Activated naive CD8-positive, alpha-beta T cell (primary cell): ENCODE measurements around the gene SCUBE2.

Source experiments
- H3K27ac Mint-ChIP-seq: one replicate; pipeline ENCODE4 v1.8.0; 2021; ENCODE audit warnings: mixed read lengths
- H3K27me3 Mint-ChIP-seq: one replicate; pipeline ENCODE4 v1.8.0; 2021; ENCODE audit warnings: mixed read lengths
- H3K36me3 Mint-ChIP-seq: one replicate; pipeline ENCODE4 v1.8.0; 2021; ENCODE audit warnings: mixed read lengths
- H3K4me1 Mint-ChIP-seq: one replicate; pipeline ENCODE4 v1.8.0; 2021; ENCODE audit warnings: low read depth, mixed read lengths
- H3K4me3 Mint-ChIP-seq: one replicate; pipeline ENCODE4 v1.8.0; 2021; ENCODE audit warnings: mild to moderate bottlenecking, mixed read lengths
- H3K9me3 Mint-ChIP-seq: one replicate; pipeline ENCODE4 v1.8.0; 2021; ENCODE audit warnings: low read depth, mixed read lengths

Gene SCUBE2

GRCh38 chr11:8971196-8971923 lies 120.0 kb downstream of the SCUBE2 start:
- H3K27ac Mint-ChIP-seq, result no peak overlapping the region
- H3K36me3 Mint-ChIP-seq, result peaks cover 3% of the 10 kb centered on the region
- H3K9me3 Mint-ChIP-seq, result no peaks in the 10 kb centered on the region
- H3K4me1 Mint-ChIP-seq, result no peaks in the 10 kb centered on the region
- no peaks in the 10 kb centered on the region for H3K27me3 Mint-ChIP-seq
- no peak overlapping the region for H3K4me3 Mint-ChIP-seq
